Colon (tissue), 2 donors: ENCODE results near the gene MAGI1.
"Not testable (repeated sequence)": the region's sequence is repeated elsewhere in the genome, so short reads cannot be mapped to it uniquely, and the experiment has no call there.

Experiments
- FAIRE-seq: peaks from 2 replicates; lab custom pipeline; 2012; peaks lifted over from hg19 to GRCh38; lab: Jason Lieb, UNC
- donor health status: control.
- donor health status: control.

The MAGI1 gene

DNA sequence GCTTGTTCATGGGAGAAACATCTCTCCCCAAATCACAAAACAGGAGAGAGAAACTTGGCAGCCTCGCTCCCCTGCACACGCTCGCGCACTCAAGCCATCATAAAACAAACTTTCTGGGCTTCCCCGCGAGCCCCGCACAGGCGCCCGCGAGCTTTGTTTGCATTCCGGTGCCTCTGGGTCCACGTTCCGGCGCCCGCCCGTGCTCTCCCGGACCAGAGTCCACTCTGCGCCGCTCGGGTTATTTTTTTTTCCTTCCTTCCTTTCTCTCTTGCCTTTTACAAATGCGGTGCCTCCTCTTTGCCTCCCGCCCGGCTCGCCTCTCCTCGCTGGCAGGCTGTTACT, 363 bp downstream of the MAGI1 start:
- FAIRE-seq: no peak

DNA sequence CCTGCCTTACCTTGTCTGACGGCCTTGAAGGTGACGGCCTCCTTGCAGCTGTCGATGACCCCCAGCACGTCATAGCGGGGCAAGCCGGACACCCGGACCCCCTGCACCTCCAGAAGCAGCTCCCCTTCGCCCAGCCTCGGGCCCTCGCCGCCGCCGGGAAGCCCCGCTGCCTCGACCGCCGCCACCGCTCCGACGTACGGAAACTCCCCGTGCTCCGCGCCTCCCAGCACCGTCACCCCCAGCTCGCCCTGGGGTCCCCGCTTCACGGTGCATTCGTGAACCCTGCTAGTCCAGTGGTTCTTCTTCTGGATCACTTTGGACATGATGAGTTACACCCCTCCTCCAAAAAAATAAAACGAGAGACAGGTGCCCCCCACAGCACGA, 740 bp downstream of the MAGI1 start:
- FAIRE-seq: no peak

DNA sequence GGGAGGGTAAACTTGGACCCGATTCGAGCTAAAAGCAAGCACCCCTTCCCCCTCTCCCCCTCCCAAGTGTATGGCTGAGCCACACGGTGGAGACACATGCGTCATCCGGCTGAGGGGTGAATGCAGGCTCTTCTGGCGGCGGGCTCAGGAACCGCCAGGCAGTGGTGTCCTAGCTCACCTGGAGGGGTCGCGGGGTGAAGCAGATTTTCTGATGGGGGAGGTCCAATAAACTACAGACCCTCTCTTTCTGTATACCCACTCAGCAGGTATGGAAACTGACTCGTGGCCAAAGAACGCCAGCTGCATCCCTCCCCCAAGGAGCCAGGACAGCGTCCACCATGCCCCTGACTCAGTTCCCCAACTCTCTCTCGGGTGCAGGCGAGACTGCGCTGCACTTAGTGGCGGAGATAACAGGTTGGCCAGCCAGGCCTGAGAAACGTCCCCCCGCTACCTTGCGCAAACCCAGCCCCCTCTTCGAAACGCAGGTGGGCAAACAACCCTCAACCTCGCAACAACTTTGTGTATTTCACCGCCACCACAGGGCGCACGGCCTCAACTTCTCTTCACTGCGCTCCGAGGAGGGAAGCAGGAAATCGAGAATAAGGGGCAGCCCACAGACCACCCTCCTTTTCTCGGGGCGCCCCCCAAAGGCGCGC, 1.3 kb downstream of the MAGI1 start:
- no peak for FAIRE-seq

DNA sequence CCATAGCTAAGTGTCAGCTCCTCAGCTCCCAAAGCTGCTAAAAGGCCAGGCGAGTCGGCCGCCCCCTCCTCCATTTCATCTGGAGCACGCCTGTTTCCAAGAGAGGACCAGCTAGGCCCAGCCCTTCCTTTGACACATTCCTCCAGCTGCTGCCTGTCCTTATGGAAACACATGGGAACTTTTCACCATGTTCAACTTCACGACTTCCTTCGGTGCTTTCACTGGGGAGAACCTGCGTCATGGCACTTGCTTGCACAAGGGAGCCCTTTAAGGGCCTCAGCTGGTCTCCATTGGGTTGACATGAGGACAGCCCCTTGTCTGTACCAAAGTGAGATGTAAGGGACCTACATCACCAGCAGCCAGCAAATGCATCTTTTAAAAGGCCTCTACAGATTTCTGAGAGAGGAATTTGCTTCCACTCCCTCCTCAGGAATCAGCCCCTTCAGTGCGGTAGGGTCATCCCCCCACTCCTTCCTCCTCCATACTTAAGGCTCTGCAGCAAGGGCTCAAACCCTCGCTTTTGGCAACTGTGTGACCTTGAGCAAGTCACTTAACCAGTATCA, 2.1 kb downstream of the MAGI1 start:
- FAIRE-seq: no peak

DNA sequence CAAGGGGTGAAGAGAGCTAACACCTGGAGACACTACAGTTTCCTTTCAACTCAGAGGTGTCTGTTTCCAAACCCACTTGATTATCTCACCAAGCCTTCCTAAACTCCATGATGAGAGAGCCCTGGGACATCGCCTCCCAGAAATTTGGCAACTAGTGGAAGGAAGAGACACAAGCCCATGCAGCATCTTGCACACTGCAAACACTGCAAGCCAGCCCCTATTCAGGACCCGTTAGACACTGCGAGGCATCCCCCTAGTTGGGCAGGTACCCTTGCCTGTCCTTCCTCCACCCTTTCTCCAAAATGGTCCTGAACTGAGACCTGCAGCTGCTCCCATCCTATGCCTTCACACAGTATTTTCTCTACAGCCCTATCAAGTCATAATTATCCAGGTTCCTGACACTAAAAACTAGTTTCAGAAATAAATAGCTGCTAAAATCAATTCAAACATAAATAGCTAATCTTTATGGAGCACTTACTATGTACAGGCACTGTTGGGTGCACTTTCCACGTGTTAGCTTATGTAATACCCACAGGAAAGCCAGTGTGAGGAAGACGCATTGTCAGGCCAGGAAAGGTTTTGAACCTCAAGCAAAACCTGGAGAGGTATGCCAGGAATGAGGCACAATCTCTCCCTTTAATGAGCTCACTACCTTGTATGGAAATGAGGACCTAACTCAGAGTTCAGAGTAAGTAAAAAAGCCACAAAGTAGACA, 2.8 kb downstream of the MAGI1 start:
- FAIRE-seq: no peak

DNA sequence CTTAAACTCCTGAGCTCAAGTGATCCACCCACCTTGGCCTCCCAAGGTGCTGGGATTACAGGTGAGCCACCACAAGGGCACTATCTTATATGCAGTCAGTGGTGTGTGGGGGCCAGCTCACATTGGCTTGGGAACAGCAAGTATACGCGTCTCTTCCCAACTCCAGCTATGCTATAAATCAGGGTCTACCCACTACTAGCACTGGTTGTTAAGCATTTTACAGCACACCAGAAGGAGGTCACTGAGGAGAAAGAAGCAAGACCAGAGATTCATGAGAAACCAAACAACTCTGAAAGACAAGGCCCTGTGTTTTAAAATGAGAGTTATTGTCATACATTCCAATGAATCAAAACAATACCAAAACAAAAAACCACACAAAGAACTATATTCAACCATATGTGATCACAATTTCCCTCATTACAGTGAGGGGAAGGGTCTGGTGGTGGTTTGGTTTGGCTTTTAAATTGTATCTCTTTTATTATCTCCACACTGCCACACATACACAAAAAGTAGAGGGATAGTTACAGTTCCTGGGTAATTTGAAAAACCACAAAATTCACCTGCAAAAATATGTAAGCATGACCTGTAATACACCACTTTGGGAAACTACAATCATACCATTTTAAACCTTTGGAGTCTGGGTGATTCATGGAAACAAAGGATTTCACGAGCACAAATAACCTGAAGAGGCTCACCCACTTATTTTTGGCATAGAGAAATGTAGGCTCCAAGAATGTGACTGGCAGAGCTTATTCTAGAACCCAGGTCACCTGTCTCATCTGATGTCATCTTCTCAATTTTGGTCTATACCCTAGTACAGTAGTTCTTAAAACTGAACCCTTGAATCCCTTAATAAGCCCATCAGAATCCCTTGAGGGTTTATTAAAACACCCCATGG, 5.2 kb downstream of the MAGI1 start:
- no peak for FAIRE-seq

DNA sequence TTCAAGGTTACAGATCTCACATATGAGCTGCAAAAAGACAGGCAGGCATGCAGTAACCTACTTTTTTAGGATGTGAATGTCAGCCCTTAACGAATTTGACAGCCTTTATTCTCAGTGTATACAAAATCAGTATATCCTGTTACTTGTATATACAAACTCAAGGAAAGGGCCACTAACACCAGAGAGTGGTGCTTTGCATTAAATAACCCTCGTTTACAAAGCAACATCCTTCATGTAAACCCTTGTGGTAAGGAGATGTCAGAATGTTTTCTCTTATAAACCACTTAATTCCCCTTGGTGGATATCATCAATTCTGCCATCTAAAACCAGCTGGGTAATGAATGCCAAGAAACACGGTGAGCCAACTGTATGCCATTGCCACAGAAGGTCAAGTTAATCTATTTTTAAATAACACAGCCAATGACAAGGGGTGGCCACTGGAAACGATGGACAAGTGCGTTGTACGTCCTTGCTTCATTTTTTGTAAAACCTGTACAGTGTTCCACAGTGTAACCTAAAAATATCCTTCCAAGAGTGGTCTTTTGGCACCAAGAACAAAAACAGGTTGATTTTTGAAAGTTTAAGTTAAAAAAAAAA, 7.5 kb downstream of the MAGI1 start:
- no peak for FAIRE-seq

DNA sequence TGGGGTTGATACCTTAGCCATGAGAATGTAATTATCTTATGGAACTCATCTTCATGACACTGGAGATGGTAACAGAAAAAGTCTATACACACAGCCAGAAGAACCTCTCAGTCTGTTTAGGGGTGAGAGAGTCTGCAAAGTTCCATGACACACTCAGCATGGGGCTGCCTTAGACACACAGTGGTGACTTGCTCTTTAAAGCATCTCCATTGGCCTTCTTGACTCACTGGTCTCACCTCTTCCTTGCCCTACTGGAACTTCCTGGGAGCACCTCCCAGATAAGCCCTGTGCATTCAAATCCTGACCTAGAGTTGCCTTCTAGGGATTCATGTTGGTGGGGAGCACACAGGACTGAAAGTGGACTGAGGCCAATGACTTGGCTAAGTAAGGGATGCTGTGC, 9.3 kb downstream of the MAGI1 start:
- FAIRE-seq: no peak

DNA sequence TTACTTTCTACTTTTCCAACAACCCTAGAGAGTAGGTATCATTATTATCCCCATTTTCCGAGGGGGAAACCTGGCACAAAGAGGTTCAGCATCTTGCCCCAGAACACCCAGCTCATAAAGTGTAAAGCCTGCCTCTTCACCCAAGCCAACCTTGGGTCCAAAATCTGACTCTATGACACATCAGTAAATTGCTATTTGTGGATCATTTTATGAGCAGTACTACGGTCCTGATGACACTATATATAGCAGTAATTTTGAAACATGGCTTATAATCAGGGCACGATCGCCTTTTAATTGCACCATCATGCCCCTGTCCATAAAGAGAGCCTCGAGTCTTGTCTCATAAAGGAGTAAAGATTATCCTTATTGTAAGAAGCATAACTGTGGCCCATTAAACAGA, 9.7 kb downstream of the MAGI1 start:
- FAIRE-seq: no peak

DNA sequence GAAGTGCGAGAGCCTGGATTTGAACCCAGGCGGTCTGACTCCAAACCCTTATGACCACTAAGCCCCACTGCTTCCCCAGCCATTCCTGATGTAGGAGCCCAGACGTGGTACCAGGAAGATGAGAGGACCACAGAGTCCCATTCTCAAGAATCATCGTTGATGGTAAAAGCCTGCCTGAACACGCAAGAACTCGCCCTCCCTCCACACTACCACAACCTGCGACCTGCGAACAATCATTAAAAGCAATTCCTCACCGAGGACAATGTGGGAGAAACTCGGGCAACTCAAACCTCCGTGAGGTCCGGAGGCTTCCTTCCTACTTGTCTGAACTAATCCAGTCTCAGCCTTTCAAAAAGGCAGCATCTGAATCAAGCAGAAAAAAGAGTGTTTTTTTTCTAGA, 10.3 kb downstream of the MAGI1 start:
- no peak for FAIRE-seq

DNA sequence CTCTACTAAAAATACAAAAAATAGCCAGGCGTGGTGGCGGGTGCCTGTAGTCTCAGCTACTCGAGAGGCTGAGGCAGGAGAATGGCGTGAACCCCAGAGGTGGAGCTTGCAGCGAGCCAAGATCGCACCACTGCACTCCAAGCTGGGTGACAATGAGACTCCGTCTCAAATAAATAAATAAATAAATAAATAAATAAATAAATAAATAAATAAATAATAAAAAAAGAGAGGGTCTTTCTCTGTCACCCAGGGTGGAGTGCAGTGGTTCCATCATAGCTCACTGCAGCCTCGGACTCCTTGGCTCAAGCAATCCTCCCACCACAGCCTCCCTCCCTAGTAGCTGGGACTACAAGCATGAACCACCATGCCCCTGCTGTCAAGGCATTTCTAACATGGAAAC, 11.6 kb downstream of the MAGI1 start:
- FAIRE-seq: not testable (repeated sequence)

DNA sequence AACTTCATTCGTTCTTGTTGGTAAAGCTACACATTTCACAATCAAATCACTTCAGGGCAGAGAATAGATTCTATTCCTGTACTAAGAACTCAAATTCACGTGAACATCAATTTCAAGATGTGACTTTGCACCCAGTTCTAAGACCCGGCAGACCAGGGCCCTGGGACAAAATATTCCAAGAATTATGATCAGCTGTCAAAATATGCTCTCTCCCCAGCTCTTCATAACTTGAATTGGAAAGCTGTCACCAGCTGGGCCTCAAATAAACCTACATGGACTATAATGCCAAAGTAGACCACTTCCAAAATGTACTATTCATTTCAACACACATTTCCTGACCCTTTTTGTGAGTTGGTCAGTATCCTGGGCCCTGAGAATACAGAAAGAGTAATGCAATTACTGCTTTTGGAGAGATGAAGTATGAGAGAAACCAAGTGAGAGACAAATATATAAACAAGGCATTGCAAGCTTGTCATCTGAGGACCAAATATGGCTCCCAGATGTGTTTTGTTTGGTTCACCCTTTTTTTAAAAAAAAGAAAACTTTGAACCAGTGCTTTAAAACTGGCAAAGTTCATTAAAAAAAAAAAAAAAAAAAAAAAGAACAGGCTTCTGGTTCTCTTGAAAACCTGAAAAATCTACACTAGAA, 14.9 kb downstream of the MAGI1 start:
- no peak for FAIRE-seq

DNA sequence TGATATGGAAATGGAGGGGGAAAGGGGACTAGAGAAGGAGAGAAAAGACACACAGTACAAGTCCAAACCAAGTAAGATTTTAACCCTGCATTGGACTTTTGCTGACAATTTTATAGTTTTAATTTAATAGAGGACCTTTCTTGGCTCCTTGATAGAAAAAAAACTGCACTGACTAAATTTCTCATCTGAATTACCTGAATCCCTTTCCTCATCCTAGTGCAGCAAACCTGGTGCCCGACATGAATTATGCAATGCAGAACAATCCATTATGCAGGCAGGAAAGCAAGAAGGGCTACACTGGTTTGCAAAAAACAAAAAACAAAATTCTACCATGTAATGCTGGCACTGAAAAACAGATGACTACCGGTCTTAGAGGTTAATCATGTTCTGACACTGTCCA, 15.5 kb downstream of the MAGI1 start:
- FAIRE-seq: no peak

DNA sequence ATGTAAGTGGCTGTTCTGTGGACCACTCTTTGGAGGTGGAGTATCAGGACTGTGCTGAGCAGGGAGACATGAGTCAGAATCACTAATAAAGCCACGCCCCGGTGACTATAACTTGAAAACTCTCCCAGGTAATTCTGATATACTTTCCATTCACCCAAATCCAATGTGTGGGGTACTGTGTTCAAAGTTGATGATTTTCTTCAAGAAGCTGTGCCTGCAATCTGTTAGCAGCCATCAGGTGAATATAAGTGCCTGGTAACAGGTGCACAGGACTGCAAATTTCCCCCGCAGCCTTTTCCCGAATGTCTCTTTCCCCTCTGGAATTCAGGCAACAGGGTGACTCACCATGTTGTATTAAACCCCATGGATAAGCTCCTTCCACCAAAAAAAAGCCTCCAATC, 17.0 kb downstream of the MAGI1 start:
- FAIRE-seq: no peak

DNA sequence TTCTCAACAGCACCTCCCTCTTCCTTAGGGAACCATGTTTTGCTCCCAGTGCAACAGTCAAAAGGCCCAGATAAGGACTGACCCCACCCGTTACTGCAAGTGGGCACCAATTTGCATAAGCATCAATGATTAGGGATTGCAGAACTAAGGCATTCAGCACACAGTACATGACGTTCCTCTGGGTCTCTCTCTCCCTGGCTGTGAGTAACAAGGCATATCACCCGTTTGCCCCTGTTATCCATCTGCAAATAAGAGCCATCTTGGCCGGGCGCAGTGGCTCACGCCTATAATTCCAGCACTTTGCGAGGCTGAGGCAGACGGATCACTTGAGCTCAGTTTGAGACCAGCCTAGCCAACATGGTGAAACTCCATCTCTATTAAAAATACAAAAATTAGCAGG, 18.8 kb downstream of the MAGI1 start:
- no peak for FAIRE-seq

DNA sequence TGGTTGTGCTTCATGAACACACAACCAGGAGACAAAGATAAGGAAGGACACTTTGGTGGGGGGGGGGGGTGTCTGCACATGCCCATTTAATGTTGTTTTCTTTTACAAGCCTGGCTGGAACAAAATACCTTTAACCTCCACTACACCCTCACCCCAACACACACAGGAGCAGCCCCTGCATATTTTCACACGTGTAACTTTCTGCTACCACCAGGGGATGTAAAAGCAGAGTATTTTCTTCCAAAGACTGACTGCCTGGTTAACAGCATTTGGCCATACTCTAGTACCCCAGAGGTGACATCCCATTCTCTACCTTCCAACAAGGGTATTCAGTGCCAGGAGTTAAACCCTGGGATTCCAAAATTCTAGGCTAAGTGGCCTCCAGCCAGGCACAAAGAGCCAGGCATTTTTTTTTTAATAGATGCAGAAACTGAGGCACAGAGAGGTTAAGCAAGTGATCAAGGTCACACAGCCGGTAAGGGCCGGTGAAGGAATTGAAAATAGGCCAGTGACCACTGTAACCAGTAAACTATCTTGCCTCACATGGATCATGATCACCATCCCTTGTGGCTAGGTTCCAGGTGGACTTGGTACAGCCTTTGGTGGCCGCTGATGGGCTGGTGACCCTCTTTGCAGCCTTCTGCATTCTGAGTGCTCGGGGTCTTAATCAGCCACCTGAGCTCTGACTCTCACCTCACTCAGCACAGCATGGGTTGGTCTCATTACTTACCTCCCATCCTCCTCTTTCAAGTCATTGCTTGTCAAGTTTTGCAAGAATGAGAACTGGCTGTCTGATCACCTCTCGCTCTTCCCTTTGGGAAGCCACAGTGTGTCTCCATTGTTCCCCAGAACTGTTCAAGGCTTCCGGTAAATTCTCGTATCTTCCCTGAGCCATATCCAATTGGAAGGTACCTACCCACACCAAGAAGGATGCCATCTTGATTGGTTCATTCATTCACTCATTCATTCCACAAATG, 20.4 kb downstream of the MAGI1 start:
- no peak for FAIRE-seq

DNA sequence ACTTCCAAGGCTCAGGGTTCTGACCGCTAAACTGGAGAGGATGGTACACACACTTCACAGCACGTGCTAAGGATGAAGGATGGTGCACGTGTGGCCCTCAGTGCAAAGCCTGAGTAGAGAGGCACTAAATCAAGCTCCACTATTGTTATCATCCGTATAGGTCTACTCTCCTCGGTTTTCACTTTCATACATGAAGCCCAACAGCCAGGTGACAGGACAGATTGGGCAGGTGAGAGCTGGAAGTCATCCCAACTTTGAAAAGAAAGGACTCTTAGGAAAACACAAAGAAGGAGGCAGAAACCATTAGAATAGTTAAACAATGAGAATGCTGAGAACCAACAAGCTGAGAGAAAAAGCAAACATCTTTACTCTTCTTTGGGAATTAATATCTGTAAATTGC, 21.1 kb downstream of the MAGI1 start:
- FAIRE-seq: no peak

DNA sequence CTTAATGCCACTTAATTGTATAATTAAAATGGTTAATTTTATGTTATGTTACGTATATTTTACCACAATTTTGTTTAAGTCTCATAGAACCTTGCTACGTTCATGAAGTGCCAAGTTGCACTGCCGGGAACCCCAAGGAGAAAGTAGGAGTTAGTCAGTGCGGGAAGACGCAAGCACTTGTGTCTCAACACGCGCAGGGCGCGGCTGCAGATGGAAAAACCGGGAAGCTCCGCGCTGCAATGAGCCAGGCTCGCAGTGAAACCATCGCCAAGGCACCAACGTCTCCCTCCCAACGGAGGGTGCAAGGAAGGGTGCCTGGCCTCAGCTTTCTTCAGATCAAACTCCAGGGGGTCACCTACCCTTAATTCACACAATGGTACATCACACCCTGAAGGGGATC, 21.6 kb downstream of the MAGI1 start:
- no peak for FAIRE-seq

DNA sequence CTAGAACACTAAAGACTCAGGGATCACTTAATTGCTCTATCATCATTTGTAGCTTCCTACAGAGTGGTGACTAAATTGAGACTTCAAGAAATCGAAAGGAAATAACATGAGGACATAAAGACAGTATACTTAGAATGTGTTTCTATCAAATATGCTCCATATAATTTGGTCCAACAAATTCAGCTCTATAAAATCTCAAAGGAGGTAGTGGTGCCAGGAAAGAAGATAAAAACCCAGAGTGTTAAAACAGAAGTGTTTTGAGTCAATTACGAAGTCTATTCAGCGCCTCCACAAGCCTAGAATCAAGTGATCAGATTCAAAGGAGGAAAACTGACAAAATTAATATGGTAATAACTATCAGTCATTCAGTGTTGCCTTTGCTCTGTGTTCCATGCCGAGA, 22.9 kb downstream of the MAGI1 start:
- no peak for FAIRE-seq

DNA sequence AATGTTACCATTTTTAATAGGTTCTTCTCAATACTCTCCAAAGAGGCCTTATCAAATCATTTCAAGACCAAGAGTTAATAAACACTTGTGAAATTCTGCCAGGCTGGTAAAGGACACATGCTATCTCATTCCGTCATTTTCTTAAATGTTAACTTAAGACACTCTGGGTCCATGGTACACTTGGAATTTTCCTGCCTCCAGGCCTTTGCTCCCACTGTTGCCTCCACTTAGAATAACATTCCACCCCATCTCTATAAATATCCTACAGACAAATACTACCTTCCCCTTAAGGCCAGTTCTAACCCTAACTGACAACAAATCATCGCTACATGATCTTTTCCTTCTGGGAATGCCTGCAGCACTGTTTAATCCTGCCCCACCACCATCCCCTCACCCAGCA, 24.1 kb downstream of the MAGI1 start:
- no peak for FAIRE-seq

DNA sequence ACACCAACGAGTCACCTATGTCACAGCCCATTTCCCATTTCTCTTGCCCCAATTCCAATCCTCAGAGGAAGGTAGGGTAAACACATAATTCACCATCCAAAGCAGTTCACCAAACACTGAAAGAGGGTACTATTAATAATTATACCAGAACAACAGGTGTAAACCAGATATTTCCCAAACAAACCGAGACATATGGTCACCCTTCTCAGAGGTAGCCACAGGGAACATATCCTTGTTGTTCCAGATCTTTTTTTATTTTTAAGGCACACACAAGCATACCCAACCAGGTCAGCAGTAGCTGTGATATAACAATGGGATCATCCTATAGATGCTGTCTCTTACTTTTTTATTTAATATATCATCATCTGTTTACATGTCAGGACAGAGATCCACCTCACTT, 24.7 kb downstream of the MAGI1 start:
- FAIRE-seq: no peak
